ENCODE results near the gene CBARP. TPM values are rescaled to one million over a fixed set of nuclear protein-coding genes. Genes with fewer than 3 reads are reported as not detected.

Gene CBARP
- polyA plus RNA-seq, 1 experiment = 1.6 TPM

- H3K27me3 ChIP-seq (ENCODE audit: control insufficient read depth, insufficient read depth, low read length) = no peaks in the 10 kb centered on the region
- H3K4me3 ChIP-seq (ENCODE audit: low read depth, low read length) = peak overlapping the region; percentile 66
- TF ChIP-seq, protein P1, sequence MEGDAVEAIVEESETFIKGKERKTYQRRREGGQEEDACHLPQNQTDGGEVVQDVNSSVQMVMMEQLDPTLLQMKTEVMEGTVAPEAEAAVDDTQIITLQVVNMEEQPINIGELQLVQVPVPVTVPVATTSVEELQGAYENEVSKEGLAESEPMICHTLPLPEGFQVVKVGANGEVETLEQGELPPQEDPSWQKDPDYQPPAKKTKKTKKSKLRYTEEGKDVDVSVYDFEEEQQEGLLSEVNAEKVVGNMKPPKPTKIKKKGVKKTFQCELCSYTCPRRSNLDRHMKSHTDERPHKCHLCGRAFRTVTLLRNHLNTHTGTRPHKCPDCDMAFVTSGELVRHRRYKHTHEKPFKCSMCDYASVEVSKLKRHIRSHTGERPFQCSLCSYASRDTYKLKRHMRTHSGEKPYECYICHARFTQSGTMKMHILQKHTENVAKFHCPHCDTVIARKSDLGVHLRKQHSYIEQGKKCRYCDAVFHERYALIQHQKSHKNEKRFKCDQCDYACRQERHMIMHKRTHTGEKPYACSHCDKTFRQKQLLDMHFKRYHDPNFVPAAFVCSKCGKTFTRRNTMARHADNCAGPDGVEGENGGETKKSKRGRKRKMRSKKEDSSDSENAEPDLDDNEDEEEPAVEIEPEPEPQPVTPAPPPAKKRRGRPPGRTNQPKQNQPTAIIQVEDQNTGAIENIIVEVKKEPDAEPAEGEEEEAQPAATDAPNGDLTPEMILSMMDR (IDR thresholded peaks at IDR 0.05; ENCODE audit: insufficient read depth, low read depth, low read length) = no peak
- H3K36me3 ChIP-seq (ENCODE audit: control insufficient read depth, insufficient read depth, low read length) = peaks cover 37% of the 10 kb centered on the region
- no peak for DNase-seq (ENCODE audit: low read depth)
- POLR2A ChIA-PET = interaction anchor here (0.5 kb wide), 1 partner anchor 718 kb away, joined by 3 read pairs; no protein-coding TSS in a partner anchor
- CTCF ChIA-PET = interaction anchor here (0.8 to 6.2 kb wide), 2 partner anchors 23 to 28 kb away, joined by 3 to 46 read pairs; no protein-coding TSS in a partner anchor
These were observed 34.0 kb upstream of the CBARP start for GRCh38 chr19:1271528-1272422.

DNA sequence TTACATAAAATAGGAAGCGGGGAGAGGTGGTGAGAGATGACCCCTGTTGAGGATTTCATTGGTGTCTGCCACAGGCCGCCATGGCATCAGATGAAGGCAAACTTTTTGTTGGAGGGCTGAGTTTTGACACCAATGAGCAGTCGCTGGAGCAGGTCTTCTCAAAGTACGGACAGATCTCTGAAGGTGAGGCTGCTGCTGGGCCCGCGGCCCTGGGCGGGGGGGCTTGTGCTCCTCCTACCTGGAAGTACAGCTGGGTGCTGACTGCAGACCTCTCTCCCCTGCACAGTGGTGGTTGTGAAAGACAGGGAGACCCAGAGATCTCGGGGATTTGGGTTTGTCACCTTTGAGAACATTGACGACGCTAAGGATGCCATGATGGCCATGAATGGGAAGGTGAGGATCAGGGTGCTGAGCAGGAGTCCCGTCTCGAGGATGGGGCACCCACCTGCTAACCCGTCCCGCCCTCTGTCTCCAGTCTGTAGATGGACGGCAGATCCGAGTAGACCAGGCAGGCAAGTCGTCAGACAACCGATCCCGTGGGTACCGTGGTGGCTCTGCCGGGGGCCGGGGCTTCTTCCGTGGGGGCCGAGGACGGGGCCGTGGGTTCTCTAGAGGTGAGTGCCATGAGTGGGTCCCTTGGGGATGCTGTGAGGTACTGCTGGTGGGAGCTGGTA lies 33.2 kb upstream of the CBARP start:
- DNase-seq (ENCODE audit: low read depth) = no peak
- ChIA-PET CTCF (interaction anchor here (6.2 kb wide), 1 partner anchor 27 kb away, joined by 46 read pairs; no protein-coding TSS in a partner anchor), POLR2A (no interaction called here)
- H3K36me3 ChIP-seq (ENCODE audit: control insufficient read depth, insufficient read depth, low read length) = peaks cover 37% of the 10 kb centered on the region
- peak overlapping the region; percentile 66 for H3K4me3 ChIP-seq (ENCODE audit: low read depth, low read length)
- no peaks in the 10 kb centered on the region for H3K27me3 ChIP-seq (ENCODE audit: control insufficient read depth, insufficient read depth, low read length)
- TF ChIP-seq, protein P1 (IDR thresholded peaks at IDR 0.05; ENCODE audit: insufficient read depth, low read depth, low read length) = no peak

- Histone ChIP-seq H3K27me3 (ENCODE audit: control insufficient read depth, insufficient read depth, low read length) (no peaks in the 10 kb centered on the region), H3K4me3 (ENCODE audit: low read depth, low read length) (peak overlapping the region; percentile 66), H3K36me3 (ENCODE audit: control insufficient read depth, insufficient read depth, low read length) (peaks cover 37% of the 10 kb centered on the region)
- TF ChIP-seq, protein P1 (IDR thresholded peaks at IDR 0.05; ENCODE audit: insufficient read depth, low read depth, low read length) = no peak
- POLR2A ChIA-PET = no interaction called here
- CTCF ChIA-PET = interaction anchor here (6.2 kb wide), 1 partner anchor 27 kb away, joined by 46 read pairs; no protein-coding TSS in a partner anchor
- no peak for DNase-seq (ENCODE audit: low read depth)
These were observed 32.5 kb upstream of the CBARP start for GRCh38 chr19:1270213-1270853.

DNA sequence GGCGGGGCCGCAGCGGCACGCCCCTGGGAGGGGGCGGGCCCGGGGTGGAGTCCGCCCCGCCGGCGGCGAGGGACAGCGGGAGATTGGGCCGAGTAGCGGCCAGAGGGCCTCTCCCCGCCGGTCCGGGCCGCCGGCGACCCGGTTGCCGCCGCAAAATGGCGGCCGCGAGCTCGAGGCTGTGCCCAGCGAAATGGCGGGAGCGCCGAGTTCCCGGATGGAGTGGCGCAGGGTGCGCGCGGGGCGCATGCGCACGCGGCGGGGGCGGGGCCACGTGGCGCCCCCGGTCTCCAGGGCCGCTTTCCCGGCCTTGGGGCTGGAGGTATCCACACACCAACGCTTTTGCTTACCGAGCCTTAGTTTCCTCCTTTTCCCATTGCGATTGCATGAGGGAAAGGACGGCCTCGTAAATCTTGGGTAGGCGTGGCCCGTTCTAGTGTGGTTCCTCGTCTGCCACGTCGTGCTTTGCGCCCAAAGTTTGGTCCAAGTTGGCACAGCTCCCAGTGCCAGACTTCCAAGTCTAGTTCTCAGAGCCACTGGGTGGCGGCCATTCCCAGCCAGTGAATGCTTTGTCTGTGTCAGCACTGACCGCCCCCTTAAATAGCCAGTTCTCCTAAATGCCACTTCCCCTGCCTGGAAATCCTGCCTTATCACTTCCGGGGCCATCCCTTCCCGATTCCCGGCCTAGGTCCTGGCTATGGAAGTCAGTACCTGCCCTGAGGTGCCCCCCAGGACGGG lies 31.8 kb upstream of the CBARP start:
- TF ChIP-seq, protein P1 (IDR thresholded peaks at IDR 0.05; ENCODE audit: insufficient read depth, low read depth, low read length) = no peak
- Histone ChIP-seq H3K36me3 (ENCODE audit: control insufficient read depth, insufficient read depth, low read length) (peaks cover 33% of the 10 kb centered on the region), H3K27me3 (ENCODE audit: control insufficient read depth, insufficient read depth, low read length) (no peaks in the 10 kb centered on the region), H3K4me3 (ENCODE audit: low read depth, low read length) (peak overlapping the region; percentile 66)
- POLR2A ChIA-PET = interaction anchor here (0.6 to 1.4 kb wide), 15 partner anchors 9 to 697 kb away, joined by 3 to 78 read pairs (median 8); partner anchors contain the start of genes ATP5F1D, BSG and CNN2
- DNase-seq (ENCODE audit: low read depth) = no peak
- CTCF ChIA-PET = interaction anchor here (0.8 to 12.8 kb wide), 5 partner anchors 10 to 119 kb away, joined by 3 to 437 read pairs (median 5); partner anchors contain the start of gene ATP5F1D
